H1 (cell line): ENCODE measurements around the gene METTL8. TPM values are rescaled to one million over a fixed set of nuclear protein-coding genes. Genes with fewer than 3 reads are reported as not detected.

Experiments used
- CTCF ChIA-PET: fragments of 300-600 bp; sonication (Branson Sonifier 250); formaldehyde crosslinking; loops from one replicate; lab custom pipeline; 2021; ENCODE audit not compliant: partially characterized antibody; lab: Charles Lee
- POLR2A ChIA-PET: fragments of 300-600 bp; sonication (Branson Sonifier 250); formaldehyde crosslinking; loops from one replicate; lab custom pipeline; 2021; ENCODE audit warnings: inconsistent platforms; ENCODE audit not compliant: partially characterized antibody; lab: Charles Lee
- DNase-seq, 2 experiments: peaks; one replicate each; pipeline versions ENCODE4 v3.0.0 to v3.0.0-alpha.2; 2010 to 2022; ENCODE audit warnings: low spot score in 2 of 2, low read depth in 1 of 2, mixed read lengths in 1 of 2
- FAIRE-seq: peaks from 2 replicates; lab custom pipeline; 2011; peaks lifted over from hg19 to GRCh38; lab: Jason Lieb, UNC
- H2AFZ ChIP-seq: 2 replicates; pipeline ENCODE4 v1.8.1; 2012; ENCODE audit warnings: low read length, inconsistent platforms
- H2AK5ac ChIP-seq: 2 replicates; pipeline ENCODE4 v1.6.1; 2013; ENCODE audit warnings: low read depth, low read length
- H2BK120ac ChIP-seq: replicated peaks from 2 replicates; pipeline ENCODE3; 2013; ENCODE audit warnings: low read depth, low read length, inconsistent platforms
- H2BK12ac ChIP-seq: 2 replicates; pipeline ENCODE4 v1.6.1; 2013; ENCODE audit warnings: low read depth, low read length
- H2BK15ac ChIP-seq: 2 replicates; pipeline ENCODE4 v1.6.1; 2013; ENCODE audit warnings: low read length
- H2BK20ac ChIP-seq: 2 replicates; pipeline ENCODE4 v1.6.1; 2013; ENCODE audit warnings: low read length
- H2BK5ac ChIP-seq: 2 replicates; pipeline ENCODE4 v1.6.1; 2013; ENCODE audit warnings: low read depth, low read length
- H3K14ac ChIP-seq: 2 replicates; pipeline ENCODE4 v1.6.1; 2013; ENCODE audit warnings: inconsistent platforms; ENCODE audit not compliant: insufficient read length
- H3K18ac ChIP-seq: 2 replicates; pipeline ENCODE4 v1.6.1; 2013; ENCODE audit warnings: low read length; ENCODE audit errors: extremely low read depth
- H3K23ac ChIP-seq: 2 replicates; pipeline ENCODE4 v1.6.1; 2013; ENCODE audit warnings: inconsistent platforms; ENCODE audit not compliant: insufficient read length
- H3K23me2 ChIP-seq: 2 replicates; pipeline ENCODE4 v1.6.1; 2013; ENCODE audit warnings: low read depth, low read length
- H3K27ac ChIP-seq: 2 replicates; pipeline ENCODE4 v1.6.1; 2011; ENCODE audit warnings: low read depth, low read length, inconsistent platforms
- H3K27me3 ChIP-seq, 4 experiments: replicated peaks in 1 of 4; 1 replicate in 1 of 4; 2 replicates in 3 of 4; pipeline versions ENCODE4 v1.6.1 to v1.8.1; 2011 to 2013; ENCODE audit warnings: low read length in 3 of 4, mild to moderate bottlenecking in 3 of 4, inconsistent platforms in 2 of 4, mixed read lengths in 2 of 4, moderate library complexity in 1 of 4; ENCODE audit not compliant: control insufficient read depth in 3 of 4, insufficient read depth in 3 of 4; ENCODE audit errors: extremely low read depth in 1 of 4
- H3K36me3 ChIP-seq, 4 experiments: 2 replicates each; pipeline versions ENCODE4 v1.6.1 to v1.8.1; 2011 to 2013; ENCODE audit warnings: mild to moderate bottlenecking in 4 of 4, low read length in 3 of 4, moderate library complexity in 2 of 4, control low read depth in 1 of 4, inconsistent platforms in 1 of 4; ENCODE audit not compliant: insufficient read depth in 4 of 4, control insufficient read depth in 2 of 4
- H3K4ac ChIP-seq: replicated peaks from 2 replicates; pipeline ENCODE3; 2013; ENCODE audit warnings: low read length, low read depth, mixed read lengths, inconsistent platforms; ENCODE audit not compliant: insufficient read length
- H3K4me1 ChIP-seq, 4 experiments: replicated peaks in 1 of 4; 1 replicate in 1 of 4; 2 replicates in 3 of 4; pipeline versions ENCODE4 v1.6.1 to v1.8.1; 2011 to 2013; ENCODE audit warnings: low read length in 3 of 4, inconsistent platforms in 2 of 4, mixed read lengths in 1 of 4; ENCODE audit not compliant: insufficient read depth in 4 of 4, control insufficient read depth in 3 of 4
- H3K4me2 ChIP-seq, 2 experiments: 2 replicates each; pipeline versions ENCODE4 v1.6.1 to v1.8.1; 2011 to 2013; ENCODE audit warnings: low read depth in 2 of 2, low read length in 2 of 2, control low read depth in 1 of 2, inconsistent platforms in 1 of 2, mild to moderate bottlenecking in 1 of 2; ENCODE audit not compliant: insufficient read depth in 1 of 2
- H3K4me3 ChIP-seq, 4 experiments: fragments of 200-600, 300-600 bp in 1 of 4; sonication (generic), shearing (Covaris generic), sonication (Bioruptor Twin) in 1 of 4; 2 replicates each; pipeline versions ENCODE4 v1.5.1 to v1.8.1; 2011 to 2016; ENCODE audit warnings: low read length in 4 of 4, low read depth in 3 of 4, control low read depth in 2 of 4, inconsistent platforms in 2 of 4, mild to moderate bottlenecking in 2 of 4, mixed read lengths in 1 of 4, moderate library complexity in 1 of 4; ENCODE audit not compliant: insufficient read depth in 2 of 4; ENCODE audit errors: extremely low read depth in 1 of 4
- H3K56ac ChIP-seq: replicated peaks from 2 replicates; pipeline ENCODE3; 2013; ENCODE audit warnings: low read depth, mild to moderate bottlenecking, mixed read lengths, low read length, inconsistent platforms; ENCODE audit not compliant: insufficient read length
- H3K79me1 ChIP-seq: 2 replicates; pipeline ENCODE4 v1.6.1; 2013; ENCODE audit warnings: low read depth, low read length, control low read depth
- H3K79me2 ChIP-seq, 2 experiments: 2 replicates each; pipeline versions ENCODE4 v1.6.1 to v1.8.1; 2012 to 2013; ENCODE audit warnings: low read length in 2 of 2, mild to moderate bottlenecking in 2 of 2, inconsistent platforms in 1 of 2; ENCODE audit not compliant: insufficient read depth in 2 of 2, control insufficient read depth in 1 of 2
- H3K9ac ChIP-seq, 4 experiments: replicated peaks in 1 of 4; 1 replicate in 1 of 4; 2 replicates in 3 of 4; pipeline versions ENCODE4 v1.6.1 to v1.8.1; 2011 to 2013; ENCODE audit warnings: low read depth in 3 of 4, low read length in 3 of 4, control low read depth in 2 of 4, mild to moderate bottlenecking in 2 of 4, moderate library complexity in 2 of 4, inconsistent platforms in 1 of 4; ENCODE audit errors: extremely low read depth in 1 of 4
- H3K9me3 ChIP-seq, 2 experiments: 2 replicates each; pipeline versions ENCODE4 v1.6.1 to v1.8.1; 2012 to 2013; ENCODE audit warnings: mild to moderate bottlenecking in 2 of 2, moderate library complexity in 2 of 2, control low read depth in 1 of 2, inconsistent platforms in 1 of 2, low read depth in 1 of 2, low read length in 1 of 2, mixed read lengths in 1 of 2; ENCODE audit not compliant: insufficient read depth in 2 of 2
- H4K20me1 ChIP-seq, 2 experiments: replicated peaks in 1 of 2; 2 replicates each; pipeline versions ENCODE3 to v1.8.1; 2011 to 2013; ENCODE audit warnings: inconsistent platforms in 2 of 2, low read length in 2 of 2, mild to moderate bottlenecking in 1 of 2; ENCODE audit not compliant: insufficient read depth in 2 of 2, control insufficient read depth in 1 of 2
- H4K5ac ChIP-seq: 2 replicates; pipeline ENCODE4 v1.6.1; 2013; ENCODE audit warnings: low read length, low read depth, mixed read lengths, inconsistent platforms; ENCODE audit not compliant: insufficient read length
- H4K8ac ChIP-seq: 2 replicates; pipeline ENCODE4 v1.8.0; 2013; ENCODE audit warnings: mild to moderate bottlenecking, moderate library complexity, low read length, inconsistent platforms; ENCODE audit not compliant: insufficient read depth; ENCODE audit errors: extremely low read depth
- H4K91ac ChIP-seq: replicated peaks from 2 replicates; pipeline ENCODE3; 2013; ENCODE audit warnings: low read length, mixed read lengths, inconsistent platforms; ENCODE audit not compliant: insufficient read length
- RAD21 ChIP-seq, 2 experiments: IDR thresholded peaks in 1 of 2; conservative IDR thresholded peaks in 1 of 2; 2 replicates each; pipeline ENCODE4 v1.6.1; 2011; ENCODE audit warnings: low read depth in 2 of 2, low read length in 2 of 2, improper control_type of control experiment in 1 of 2, inconsistent platforms in 1 of 2, mild to moderate bottlenecking in 1 of 2, moderate library complexity in 1 of 2
- WGBS, 2 experiments: shearing (Covaris generic) in 1 of 2; methylation state at CpG; one replicate each; pipeline versions ENCODE4 v1.1.6 to v1.1.7; 2013 to 2015; ENCODE audit warnings: low lambda C conversion rate in 2 of 2, mixed read lengths in 2 of 2, inconsistent platforms in 1 of 2, low coverage in 1 of 2, missing lambda C conversion rate in 1 of 2; ENCODE audit not compliant: insufficient replicate concordance in 2 of 2, insufficient coverage in 1 of 2, insufficient read length in 1 of 2; ENCODE audit errors: extremely low coverage in 1 of 2, missing lambda C conversion rate in 1 of 2; 5-methylcytosine and 5-hydroxymethylcytosine counted together
- polyA plus RNA-seq, 7 experiments: library from polyadenylated mRNA; depleted of rRNA in 3 of 7; stranded (reverse) in 5 of 7; unstranded in 2 of 7; fragments of >200 nt in 5 of 7; fragments of 200-250 nt in 2 of 7; gene quantifications; 1 replicate in 5 of 7; 2 replicates in 1 of 7; 4 replicates in 1 of 7; pipeline versions ENCODE4 v1.2.1 to v1.2.3, GENCODE V29; 2011 to 2013; ENCODE audit warnings: missing spikeins in 2 of 7, mixed read lengths in 2 of 7
- total RNA-seq: library from RNA; stranded (reverse); fragmentation: NEBNext Ultra II Directional; extraction: Animal tissue kit (Norgen Biotek cat#: 25700); gene quantifications from 2 replicates; pipeline ENCODE4 v1.2.1, GENCODE V29; 2021
- TF ChIP-seq, protein P1 (sequence below), 3 experiments: IDR thresholded peaks; 1 replicate in 2 of 3; 2 replicates in 1 of 3; pipeline versions ENCODE4 v1.5.1 to v1.6.1; 2011; ENCODE audit warnings: low read length in 3 of 3, mild to moderate bottlenecking in 3 of 3, inconsistent platforms in 2 of 3, low read depth in 1 of 3, moderate library complexity in 1 of 3; ENCODE audit not compliant: insufficient read depth in 1 of 3; ENCODE audit errors: control extremely low read depth in 1 of 3
- TF ChIP-seq, protein P2 (sequence below): IDR thresholded peaks from 2 replicates; pipeline ENCODE4 v1.6.1; 2011; ENCODE audit warnings: low read length, improper control_type of control experiment

Gene METTL8
- total and polyA plus RNA-seq, 2 of the 8 experiments (the other 6 are each of a cell fraction or from before 2014, with no cell fraction given), result 17.6 to 79.7 TPM

DNA sequence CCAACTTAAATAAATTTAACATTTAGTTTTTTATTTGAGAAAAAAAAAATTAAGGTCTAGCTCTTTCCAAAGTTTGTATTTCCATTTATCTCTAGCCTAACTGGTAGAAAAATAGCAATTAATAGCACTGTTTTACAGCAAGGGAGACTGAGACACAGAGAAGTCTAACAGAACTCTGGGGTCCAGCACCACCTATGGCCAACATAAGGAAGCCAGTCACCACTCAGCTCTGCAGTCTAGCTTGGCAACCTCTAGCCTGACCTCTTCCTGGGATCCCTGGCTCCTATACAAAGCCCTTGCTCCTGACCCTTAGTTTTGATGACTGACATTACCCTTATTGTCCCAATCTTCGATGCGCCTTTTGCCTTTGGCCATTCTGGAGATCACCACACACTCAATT is 159.0 kb downstream of the METTL8 start:
- H2BK15ac ChIP-seq, result no peak overlapping the region
- no peak overlapping the region for H3K9ac ChIP-seq
- no peaks in the 10 kb centered on the region for H4K20me1 ChIP-seq
- H3K79me1 ChIP-seq, result no peaks in the 10 kb centered on the region
- peak overlapping the region; percentile 72; the same call in 1 of the 2 replicates for H2BK5ac ChIP-seq
- H3K27me3 ChIP-seq, result no peaks in the 10 kb centered on the region
- CTCF ChIA-PET, result interaction anchor here (1.0 to 1.6 kb wide), 5 partner anchors 10 to 109 kb away, joined by 3 to 7 read pairs (median 4); no protein-coding TSS in a partner anchor
- no peak overlapping the region for H3K4ac ChIP-seq
- H3K4me2 ChIP-seq, result no peak overlapping the region
- no peaks in the 10 kb centered on the region for H3K9me3 ChIP-seq
- H2BK20ac ChIP-seq, result peak overlapping the region; percentile 82; the same call in 1 of the 2 replicates
- no peaks in the 10 kb centered on the region for H3K79me2 ChIP-seq
- TF ChIP-seq, protein P1, sequence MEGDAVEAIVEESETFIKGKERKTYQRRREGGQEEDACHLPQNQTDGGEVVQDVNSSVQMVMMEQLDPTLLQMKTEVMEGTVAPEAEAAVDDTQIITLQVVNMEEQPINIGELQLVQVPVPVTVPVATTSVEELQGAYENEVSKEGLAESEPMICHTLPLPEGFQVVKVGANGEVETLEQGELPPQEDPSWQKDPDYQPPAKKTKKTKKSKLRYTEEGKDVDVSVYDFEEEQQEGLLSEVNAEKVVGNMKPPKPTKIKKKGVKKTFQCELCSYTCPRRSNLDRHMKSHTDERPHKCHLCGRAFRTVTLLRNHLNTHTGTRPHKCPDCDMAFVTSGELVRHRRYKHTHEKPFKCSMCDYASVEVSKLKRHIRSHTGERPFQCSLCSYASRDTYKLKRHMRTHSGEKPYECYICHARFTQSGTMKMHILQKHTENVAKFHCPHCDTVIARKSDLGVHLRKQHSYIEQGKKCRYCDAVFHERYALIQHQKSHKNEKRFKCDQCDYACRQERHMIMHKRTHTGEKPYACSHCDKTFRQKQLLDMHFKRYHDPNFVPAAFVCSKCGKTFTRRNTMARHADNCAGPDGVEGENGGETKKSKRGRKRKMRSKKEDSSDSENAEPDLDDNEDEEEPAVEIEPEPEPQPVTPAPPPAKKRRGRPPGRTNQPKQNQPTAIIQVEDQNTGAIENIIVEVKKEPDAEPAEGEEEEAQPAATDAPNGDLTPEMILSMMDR (IDR thresholded peaks at IDR 0.05; ENCODE audit: control extremely low read depth in 1 of 3, insufficient read depth in 1 of 3, low read depth in 1 of 3, low read length in 3 of 3), result peak; percentile 6 to 48 (median 18); a peak in 3 of 4 replicates
- TF ChIP-seq, protein P2, sequence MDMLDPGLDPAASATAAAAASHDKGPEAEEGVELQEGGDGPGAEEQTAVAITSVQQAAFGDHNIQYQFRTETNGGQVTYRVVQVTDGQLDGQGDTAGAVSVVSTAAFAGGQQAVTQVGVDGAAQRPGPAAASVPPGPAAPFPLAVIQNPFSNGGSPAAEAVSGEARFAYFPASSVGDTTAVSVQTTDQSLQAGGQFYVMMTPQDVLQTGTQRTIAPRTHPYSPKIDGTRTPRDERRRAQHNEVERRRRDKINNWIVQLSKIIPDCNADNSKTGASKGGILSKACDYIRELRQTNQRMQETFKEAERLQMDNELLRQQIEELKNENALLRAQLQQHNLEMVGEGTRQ, result no peak
- TF ChIP-seq RAD21 (IDR thresholded peaks at IDR 0.05 in 1 of 2, conservative IDR thresholded peaks at IDR 0.05 in 1 of 2; ENCODE audit: low read depth in 2 of 2, low read length in 2 of 2), result peak in 1 of 2 experiments; percentile 47; a peak in 2 of 4 replicates
- TF ChIP-seq, all 59 proteins: peak for 2
- no peak overlapping the region for H4K91ac ChIP-seq
- H3K56ac ChIP-seq, result no peak overlapping the region
- H2AFZ ChIP-seq, result peak overlapping the region; percentile 42; the same call in 1 of the 2 replicates
- no peak overlapping the region for H3K14ac ChIP-seq
- peak overlapping the region; percentile 27; the same call in 1 of the 2 replicates for H2AK5ac ChIP-seq
- H4K8ac ChIP-seq, result no peak overlapping the region
- H3K36me3 ChIP-seq, result no peaks in the 10 kb centered on the region
- H3K23ac ChIP-seq, result no peak overlapping the region
- DNase-seq (peak in 1 of 2 experiments; percentile 37), FAIRE-seq (no peak)
- H2BK12ac ChIP-seq, result 0 out of 2 replicates have a peak overlapping the region, but pooled peaks have one; percentile 60
- H3K23me2 ChIP-seq, result no peaks in the 10 kb centered on the region
- H2BK120ac ChIP-seq, result no peak overlapping the region
- H3K18ac ChIP-seq, result no peak overlapping the region
- POLR2A ChIA-PET, result no interaction called here
- H3K27ac ChIP-seq, result no peak overlapping the region
- no peak overlapping the region for H4K5ac ChIP-seq
- 100% methylated on average over 2 of the region's 2 CpGs; no CpG with 5 or more reads in 1 of the 2 experiments for WGBS, 2 experiments
- H3K4me3 ChIP-seq, result no peak overlapping the region
- peaks cover 0 to 6% (median 1%) of the 10 kb centered on the region in 4 experiments; a peak in 3 of 7 replicates for H3K4me1 ChIP-seq
